ENCODE results near the gene FAM168A. TPM values are rescaled to one million over a fixed set of nuclear protein-coding genes. Genes with fewer than 3 reads are reported as not detected.

Gene FAM168A
- total and polyA plus RNA-seq, 4 donors, result 4.8 to 14.6 (median 9.1) TPM

- H3K4me3 ChIP-seq (ENCODE audit: low read depth in 1 of 3, low read length in 3 of 3), result no peak overlapping the region
- WGBS, result 92% methylated on average over 4 of the region's 4 CpGs
- H3K27me3 ChIP-seq (ENCODE audit: control insufficient read depth in 4 of 4, insufficient read depth in 4 of 4, low read length in 3 of 4), result no peaks in the 10 kb centered on the region
- no peaks in the 10 kb centered on the region for H3K36me3 ChIP-seq (ENCODE audit: control insufficient read depth in 4 of 4, insufficient read depth in 3 of 4, low read depth in 1 of 4, low read length in 3 of 4)
- no peak for DNase-seq (ENCODE audit: low spot score)
- H3K9ac ChIP-seq (ENCODE audit: low read depth in 1 of 2, low read length in 2 of 2), result no peak overlapping the region
- H3K4me1 ChIP-seq (ENCODE audit: control insufficient read depth in 4 of 4, insufficient read depth in 4 of 4, low read length in 3 of 4), result peaks cover 0 to under 1% (median 0%) of the 10 kb centered on the region in 4 donors
- no peaks in the 10 kb centered on the region for H3K9me3 ChIP-seq (ENCODE audit: control insufficient read depth in 4 of 4, low read length in 3 of 4)
- no peak overlapping the region for H3K27ac ChIP-seq (ENCODE audit: low read depth in 1 of 2, low read length in 2 of 2)
- TF ChIP-seq HNF4A (conservative IDR thresholded peaks at IDR 0.05), result no peak
- no peak for TF ChIP-seq HNF4G (IDR thresholded peaks at IDR 0.05)
- no peak for TF ChIP-seq EGR1 (IDR thresholded peaks at IDR 0.05; ENCODE audit: low read depth in 2 of 2)
- TF ChIP-seq SP1 (IDR thresholded peaks at IDR 0.05), result no peak
- no peak for TF ChIP-seq CTCF (IDR thresholded peaks at IDR 0.05; ENCODE audit: low read depth, low read length, missing input control)
Observed at GRCh38 chr11:73549376-73549775, 48.5 kb downstream of the FAM168A start.

DNA sequence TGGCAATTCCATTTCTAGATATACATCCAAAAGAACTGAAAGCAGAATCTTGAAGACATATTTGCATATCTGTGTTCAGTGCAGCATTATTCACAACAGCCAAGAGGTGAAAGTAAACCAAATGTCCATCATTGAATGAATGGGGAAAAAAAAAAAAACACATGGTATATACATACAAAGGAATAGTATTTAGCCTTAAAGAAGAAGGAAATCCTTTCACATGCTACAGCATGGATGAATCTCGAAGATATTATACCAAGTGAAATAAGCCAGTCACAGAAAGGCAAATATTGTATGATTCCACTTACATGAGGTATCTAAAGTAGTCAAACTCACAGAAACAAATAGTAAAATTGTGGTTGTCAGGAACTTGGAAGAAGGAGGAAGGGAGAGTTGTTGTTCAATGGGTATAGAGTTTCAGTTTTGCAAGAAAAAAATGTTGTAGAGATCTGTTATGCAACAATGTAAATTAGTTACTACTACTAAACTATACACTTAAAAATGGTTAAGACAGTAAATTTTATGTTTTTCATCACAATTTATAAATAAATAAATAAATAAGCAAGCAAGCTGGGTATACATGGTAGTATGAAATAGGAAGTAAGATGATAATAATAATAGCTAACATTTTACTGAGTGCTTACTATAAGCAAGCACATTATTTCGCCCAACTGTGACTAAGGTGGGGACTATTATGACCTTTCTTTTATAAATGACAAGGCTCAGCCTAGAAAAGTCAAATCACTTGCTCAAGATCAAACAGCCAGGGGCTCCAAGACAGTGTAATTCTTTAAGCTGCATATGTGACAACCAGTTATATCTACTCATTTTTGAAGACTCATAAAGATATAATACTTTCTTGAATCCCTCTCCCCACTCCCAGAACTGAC is 50.0 kb downstream of the FAM168A start:
- no peaks in the 10 kb centered on the region for H3K36me3 ChIP-seq (ENCODE audit: control insufficient read depth in 4 of 4, insufficient read depth in 3 of 4, low read depth in 1 of 4, low read length in 3 of 4)
- no peak overlapping the region for H3K27ac ChIP-seq (ENCODE audit: low read depth in 1 of 2, low read length in 2 of 2)
- no peak for DNase-seq (ENCODE audit: low spot score)
- no peaks in the 10 kb centered on the region for H3K9me3 ChIP-seq (ENCODE audit: control insufficient read depth in 4 of 4, low read length in 3 of 4)
- no peaks in the 10 kb centered on the region for H3K4me1 ChIP-seq (ENCODE audit: control insufficient read depth in 4 of 4, insufficient read depth in 4 of 4, low read length in 3 of 4)
- no peaks in the 10 kb centered on the region for H3K27me3 ChIP-seq (ENCODE audit: control insufficient read depth in 4 of 4, insufficient read depth in 4 of 4, low read length in 3 of 4)
- 97% methylated on average over 2 of the region's 2 CpGs for WGBS
- TF ChIP-seq MAX (IDR thresholded peaks at IDR 0.05) (no peak), SP1 (IDR thresholded peaks at IDR 0.05) (no peak)
- TF ChIP-seq, protein P1, sequence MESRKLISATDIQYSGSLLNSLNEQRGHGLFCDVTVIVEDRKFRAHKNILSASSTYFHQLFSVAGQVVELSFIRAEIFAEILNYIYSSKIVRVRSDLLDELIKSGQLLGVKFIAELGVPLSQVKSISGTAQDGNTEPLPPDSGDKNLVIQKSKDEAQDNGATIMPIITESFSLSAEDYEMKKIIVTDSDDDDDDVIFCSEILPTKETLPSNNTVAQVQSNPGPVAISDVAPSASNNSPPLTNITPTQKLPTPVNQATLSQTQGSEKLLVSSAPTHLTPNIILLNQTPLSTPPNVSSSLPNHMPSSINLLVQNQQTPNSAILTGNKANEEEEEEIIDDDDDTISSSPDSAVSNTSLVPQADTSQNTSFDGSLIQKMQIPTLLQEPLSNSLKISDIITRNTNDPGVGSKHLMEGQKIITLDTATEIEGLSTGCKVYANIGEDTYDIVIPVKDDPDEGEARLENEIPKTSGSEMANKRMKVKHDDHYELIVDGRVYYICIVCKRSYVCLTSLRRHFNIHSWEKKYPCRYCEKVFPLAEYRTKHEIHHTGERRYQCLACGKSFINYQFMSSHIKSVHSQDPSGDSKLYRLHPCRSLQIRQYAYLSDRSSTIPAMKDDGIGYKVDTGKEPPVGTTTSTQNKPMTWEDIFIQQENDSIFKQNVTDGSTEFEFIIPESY (IDR thresholded peaks at IDR 0.05), result no peak
- H3K9ac ChIP-seq (ENCODE audit: low read depth in 1 of 2, low read length in 2 of 2), result no peak overlapping the region
- no peak overlapping the region for H3K4me3 ChIP-seq (ENCODE audit: low read depth in 1 of 3, low read length in 3 of 3)

- Histone ChIP-seq H3K27me3 (ENCODE audit: control insufficient read depth in 4 of 4, insufficient read depth in 4 of 4, low read length in 3 of 4) (no peaks in the 10 kb centered on the region), H3K4me1 (ENCODE audit: control insufficient read depth in 4 of 4, insufficient read depth in 4 of 4, low read length in 3 of 4) (no peaks in the 10 kb centered on the region), H3K4me3 (ENCODE audit: low read depth in 1 of 3, low read length in 3 of 3) (no peak overlapping the region), H3K27ac (ENCODE audit: low read depth in 1 of 2, low read length in 2 of 2) (no peak overlapping the region), H3K9ac (ENCODE audit: low read depth in 1 of 2, low read length in 2 of 2) (no peak overlapping the region), H3K9me3 (ENCODE audit: control insufficient read depth in 4 of 4, low read length in 3 of 4) (no peaks in the 10 kb centered on the region), H3K36me3 (ENCODE audit: control insufficient read depth in 4 of 4, insufficient read depth in 3 of 4, low read depth in 1 of 4, low read length in 3 of 4) (no peaks in the 10 kb centered on the region)
- WGBS, result 90% methylated on average over 1 of the region's 1 CpG
- no peak for DNase-seq (ENCODE audit: low spot score)
- TF ChIP-seq FOXA1 (IDR thresholded peaks at IDR 0.05) (no peak), MAX (IDR thresholded peaks at IDR 0.05) (no peak), EGR1 (IDR thresholded peaks at IDR 0.05; ENCODE audit: low read depth in 2 of 2) (no peak), GABPA (IDR thresholded peaks at IDR 0.05 in 1 of 2, conservative IDR thresholded peaks at IDR 0.05 in 1 of 2) (no peak), NR2F2 (IDR thresholded peaks at IDR 0.05) (no peak), RXRA (IDR thresholded peaks at IDR 0.05) (no peak), RAD21 (IDR thresholded peaks at IDR 0.05) (no peak), HNF4A (conservative IDR thresholded peaks at IDR 0.05) (no peak), ATF3 (IDR thresholded peaks at IDR 0.05) (no peak), TAF1 (conservative IDR thresholded peaks at IDR 0.05) (no peak), CTCF (IDR thresholded peaks at IDR 0.05; ENCODE audit: low read depth, low read length, missing input control) (no peak), YY1 (IDR thresholded peaks at IDR 0.05) (no peak), JUND (IDR thresholded peaks at IDR 0.05) (no peak), FOXA2 (IDR thresholded peaks at IDR 0.05) (no peak)
- TF ChIP-seq, protein P1 (IDR thresholded peaks at IDR 0.05), result no peak
Observed at GRCh38 chr11:73542175-73542574, 55.7 kb downstream of the FAM168A start.

Measured in liver (tissue), 9 donors.